22Rv1 (cell line): ENCODE measurements around the gene MAGI2.

ENCODE experiments used
- ZFX ChIP-seq: fragments of 450-650 bp; IDR thresholded peaks from 2 replicates; pipeline ENCODE4 v1.6.1; 2017; ENCODE audit warnings: antibody characterized with exemption, borderline replicate concordance
- TF ChIP-seq, protein P1 (sequence below): fragments of 450-650 bp; IDR thresholded peaks from 2 replicates; pipeline ENCODE4 v1.5.1; 2017; ENCODE audit warnings: mild to moderate bottlenecking

DNA sequence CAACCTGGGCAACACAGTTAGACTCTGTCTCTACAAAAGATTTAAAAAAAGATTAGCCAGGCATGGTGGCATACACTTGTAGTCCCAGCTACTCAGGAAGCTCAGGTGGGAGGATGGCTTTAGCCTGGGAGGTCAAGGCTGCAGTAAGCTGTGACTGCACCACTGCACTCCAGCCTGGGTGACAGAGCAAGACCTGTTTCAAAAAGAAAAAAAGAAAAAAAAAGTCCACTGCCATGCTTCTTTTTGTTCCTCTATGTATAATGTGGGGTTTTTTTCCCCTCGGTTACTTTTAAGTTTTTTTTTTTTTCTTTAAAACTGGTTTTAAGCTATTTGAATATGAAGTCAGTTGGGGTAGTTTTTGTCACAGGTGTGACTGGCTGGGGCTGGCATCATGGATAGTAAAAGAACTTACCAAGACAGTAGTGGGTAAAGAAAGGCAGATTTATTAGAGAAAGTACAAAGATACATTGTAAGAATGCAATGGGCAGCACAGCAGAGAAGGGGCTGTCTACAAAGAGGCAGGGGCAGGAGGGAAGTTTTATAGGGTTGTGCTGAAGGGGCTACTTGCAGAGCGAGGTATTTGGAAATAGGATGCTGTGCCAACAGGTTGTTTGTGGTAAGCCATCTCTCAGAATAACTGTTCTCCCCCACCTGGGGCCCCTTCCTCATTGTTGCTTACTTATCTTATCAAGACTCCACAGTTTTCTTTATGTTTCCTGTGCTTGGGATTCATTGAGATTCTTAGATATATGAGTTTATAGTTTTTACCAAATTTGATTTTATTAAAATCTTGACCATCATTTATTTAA, 1477.6 kb downstream of the MAGI2 start:
- TF ChIP-seq, protein P1, sequence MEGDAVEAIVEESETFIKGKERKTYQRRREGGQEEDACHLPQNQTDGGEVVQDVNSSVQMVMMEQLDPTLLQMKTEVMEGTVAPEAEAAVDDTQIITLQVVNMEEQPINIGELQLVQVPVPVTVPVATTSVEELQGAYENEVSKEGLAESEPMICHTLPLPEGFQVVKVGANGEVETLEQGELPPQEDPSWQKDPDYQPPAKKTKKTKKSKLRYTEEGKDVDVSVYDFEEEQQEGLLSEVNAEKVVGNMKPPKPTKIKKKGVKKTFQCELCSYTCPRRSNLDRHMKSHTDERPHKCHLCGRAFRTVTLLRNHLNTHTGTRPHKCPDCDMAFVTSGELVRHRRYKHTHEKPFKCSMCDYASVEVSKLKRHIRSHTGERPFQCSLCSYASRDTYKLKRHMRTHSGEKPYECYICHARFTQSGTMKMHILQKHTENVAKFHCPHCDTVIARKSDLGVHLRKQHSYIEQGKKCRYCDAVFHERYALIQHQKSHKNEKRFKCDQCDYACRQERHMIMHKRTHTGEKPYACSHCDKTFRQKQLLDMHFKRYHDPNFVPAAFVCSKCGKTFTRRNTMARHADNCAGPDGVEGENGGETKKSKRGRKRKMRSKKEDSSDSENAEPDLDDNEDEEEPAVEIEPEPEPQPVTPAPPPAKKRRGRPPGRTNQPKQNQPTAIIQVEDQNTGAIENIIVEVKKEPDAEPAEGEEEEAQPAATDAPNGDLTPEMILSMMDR: no peak
- no peak for TF ChIP-seq ZFX
